WI38 (cell line): Measurements from ENCODE around the gene TET1.
"Not testable (repeated sequence)": the region's sequence is repeated elsewhere in the genome, so short reads cannot be mapped to it uniquely, and the experiment has no call there.

Experiments used
- H3K4me3 ChIP-seq: 2 replicates; pipeline ENCODE4 v1.5.1; 2011; ENCODE audit warnings: low read depth, mild to moderate bottlenecking, control low read depth, low read length
- TF ChIP-seq, protein P1 (sequence below): IDR thresholded peaks from 2 replicates; pipeline ENCODE4 v1.5.1; 2012; ENCODE audit warnings: low read depth, mild to moderate bottlenecking, control low read depth, low read length

The TET1 gene

GRCh38 chr10:68603766-68604165 is 43.6 kb downstream of the TET1 start:
- no peak overlapping the region for H3K4me3 ChIP-seq
- TF ChIP-seq, protein P1, sequence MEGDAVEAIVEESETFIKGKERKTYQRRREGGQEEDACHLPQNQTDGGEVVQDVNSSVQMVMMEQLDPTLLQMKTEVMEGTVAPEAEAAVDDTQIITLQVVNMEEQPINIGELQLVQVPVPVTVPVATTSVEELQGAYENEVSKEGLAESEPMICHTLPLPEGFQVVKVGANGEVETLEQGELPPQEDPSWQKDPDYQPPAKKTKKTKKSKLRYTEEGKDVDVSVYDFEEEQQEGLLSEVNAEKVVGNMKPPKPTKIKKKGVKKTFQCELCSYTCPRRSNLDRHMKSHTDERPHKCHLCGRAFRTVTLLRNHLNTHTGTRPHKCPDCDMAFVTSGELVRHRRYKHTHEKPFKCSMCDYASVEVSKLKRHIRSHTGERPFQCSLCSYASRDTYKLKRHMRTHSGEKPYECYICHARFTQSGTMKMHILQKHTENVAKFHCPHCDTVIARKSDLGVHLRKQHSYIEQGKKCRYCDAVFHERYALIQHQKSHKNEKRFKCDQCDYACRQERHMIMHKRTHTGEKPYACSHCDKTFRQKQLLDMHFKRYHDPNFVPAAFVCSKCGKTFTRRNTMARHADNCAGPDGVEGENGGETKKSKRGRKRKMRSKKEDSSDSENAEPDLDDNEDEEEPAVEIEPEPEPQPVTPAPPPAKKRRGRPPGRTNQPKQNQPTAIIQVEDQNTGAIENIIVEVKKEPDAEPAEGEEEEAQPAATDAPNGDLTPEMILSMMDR = no peak

DNA sequence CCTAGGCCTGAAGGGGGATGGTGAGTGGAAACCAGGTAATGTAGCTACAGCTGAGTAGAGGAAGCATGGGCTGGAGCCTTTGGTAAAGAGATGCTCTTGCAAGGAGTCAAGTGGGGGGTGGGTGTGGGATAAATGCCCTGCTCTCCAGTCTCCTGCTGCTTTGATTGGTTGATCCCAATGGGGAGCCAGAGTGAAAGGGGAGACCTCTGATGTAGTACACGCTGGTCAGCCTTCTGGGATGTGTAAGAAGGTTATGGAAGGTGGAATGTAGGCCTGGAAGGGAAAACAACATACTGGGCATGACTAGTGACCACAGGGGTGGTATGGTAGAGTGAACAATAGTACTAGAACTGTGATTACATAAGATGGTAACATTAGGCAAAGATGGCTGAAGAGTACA is 44.3 kb downstream of the TET1 start:
- TF ChIP-seq, protein P1 = no peak

DNA sequence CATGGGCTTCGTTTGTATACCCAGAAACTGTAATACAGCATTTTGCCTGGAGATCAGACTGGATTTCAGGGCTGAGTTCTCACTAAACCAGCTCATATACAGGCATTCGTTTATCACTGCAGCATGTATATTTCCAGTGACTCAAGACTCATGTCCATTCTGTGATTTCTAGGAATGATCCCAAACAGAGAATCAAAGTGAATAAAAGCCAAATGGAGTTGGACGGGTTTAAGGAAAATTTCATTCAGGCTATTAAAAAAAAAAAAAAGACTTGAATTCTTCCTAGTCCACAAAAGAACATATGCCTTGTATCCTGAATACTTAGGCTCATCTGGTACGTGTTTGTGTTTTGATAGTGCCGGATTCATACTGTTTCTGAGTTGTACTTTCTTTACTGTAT is 46.8 kb downstream of the TET1 start:
- no peak overlapping the region for H3K4me3 ChIP-seq
- TF ChIP-seq, protein P1 = no peak

More for the DNA sequence above, 44.3 kb downstream of the TET1 start:
- H3K4me3 ChIP-seq = no peak overlapping the region

DNA sequence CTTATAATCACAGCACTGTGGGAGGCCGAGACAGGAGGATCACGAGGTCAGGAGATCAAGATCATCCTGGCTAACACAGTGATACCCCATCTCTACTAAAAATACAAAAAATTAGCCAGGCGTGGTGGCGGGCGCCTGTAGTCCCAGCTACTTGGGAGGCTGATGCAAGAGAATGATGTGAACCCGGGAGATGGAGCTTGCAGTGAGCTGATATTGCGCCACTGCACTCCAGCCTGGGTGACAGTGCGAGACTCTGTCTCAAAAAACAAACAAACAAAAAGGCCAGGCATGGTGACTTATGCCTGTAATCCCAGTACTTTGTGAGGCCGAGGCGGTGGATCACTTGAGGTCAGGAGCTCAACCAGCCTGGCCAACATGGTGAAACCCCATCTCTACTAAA is 49.9 kb downstream of the TET1 start:
- not testable (repeated sequence) for H3K4me3 ChIP-seq

GRCh38 chr10:68611227-68611626 is 51.1 kb downstream of the TET1 start:
- no peak overlapping the region for H3K4me3 ChIP-seq
- TF ChIP-seq, protein P1 = no peak

DNA sequence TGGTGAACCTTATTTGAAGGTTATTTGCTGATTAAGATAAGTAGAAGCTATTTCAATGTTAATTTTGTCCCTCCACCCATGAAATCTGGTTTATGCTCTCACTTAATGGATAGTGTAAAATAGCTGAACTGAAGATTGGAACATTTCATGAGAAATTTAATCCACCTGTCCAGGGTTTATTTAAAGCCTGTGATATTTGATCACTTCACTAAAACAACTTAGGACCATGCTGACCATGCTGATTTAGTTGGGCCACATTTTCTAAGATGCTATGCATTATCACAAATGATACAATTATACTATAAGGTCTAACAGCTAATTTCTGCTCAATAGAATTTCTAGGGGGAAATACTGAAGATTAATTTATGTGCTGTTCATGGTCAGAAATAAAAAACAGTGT is 53.8 kb downstream of the TET1 start:
- H3K4me3 ChIP-seq = not testable (repeated sequence)

- not testable (repeated sequence) for H3K4me3 ChIP-seq
Observed at GRCh38 chr10:68617691-68618090, 57.6 kb downstream of the TET1 start.

DNA sequence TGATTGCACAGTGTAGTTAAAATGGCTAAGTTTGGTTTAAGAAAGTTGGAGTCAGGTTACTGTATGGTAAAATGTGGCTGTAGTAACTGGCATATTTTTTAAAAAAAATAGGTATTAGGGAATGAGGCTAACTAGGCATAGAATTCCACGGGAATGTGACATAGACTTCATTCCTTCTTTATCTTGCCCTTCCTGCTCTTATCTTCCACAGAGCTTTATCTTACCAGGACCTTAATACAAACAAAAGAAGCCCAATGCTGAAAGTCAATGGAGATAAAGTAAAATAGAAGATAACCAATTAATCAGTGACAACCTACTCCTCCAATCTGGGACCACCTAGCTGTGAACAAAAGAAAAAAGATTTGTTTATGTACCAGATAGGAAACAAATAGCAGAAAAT is 58.1 kb downstream of the TET1 start:
- TF ChIP-seq, protein P1 = no peak
- H3K4me3 ChIP-seq = no peak overlapping the region

- TF ChIP-seq, protein P1 = no peak
- no peak overlapping the region for H3K4me3 ChIP-seq
Observed at GRCh38 chr10:68619595-68619994, 59.5 kb downstream of the TET1 start.
